Mesendoderm (in vitro differentiated cells): ENCODE data around the gene TMEFF1.

Experiments used
- DNase-seq: peaks from one replicate; pipeline ENCODE4 v3.0.0; 2013
- H2AK5ac ChIP-seq: 2 replicates; pipeline ENCODE4 v1.6.1; 2013; ENCODE audit warnings: low read length, inconsistent platforms
- H2BK120ac ChIP-seq: 2 replicates; pipeline ENCODE4 v1.6.1; 2013; ENCODE audit warnings: low read depth, mild to moderate bottlenecking, low read length, moderate library complexity, mixed read lengths
- H2BK15ac ChIP-seq: replicated peaks from 2 replicates; pipeline ENCODE4 v1.6.1; 2013; ENCODE audit warnings: low read depth, mild to moderate bottlenecking, moderate library complexity
- H2BK5ac ChIP-seq: 2 replicates; pipeline ENCODE4 v1.6.1; 2013; ENCODE audit warnings: low read length, inconsistent platforms
- H3K18ac ChIP-seq: 2 replicates; pipeline ENCODE4 v1.6.1; 2013; ENCODE audit warnings: mild to moderate bottlenecking, low read length, mixed read lengths
- H3K23ac ChIP-seq: one replicate; pipeline ENCODE4 v1.6.1; 2013; ENCODE audit warnings: low read length
- H3K27ac ChIP-seq: 2 replicates; pipeline ENCODE4 v1.5.1; 2013; ENCODE audit warnings: low read depth, mild to moderate bottlenecking, inconsistent platforms, low read length, moderate library complexity
- H3K27me3 ChIP-seq: 2 replicates; pipeline ENCODE4 v1.6.1; 2013; ENCODE audit warnings: low read length, control low read depth, mild to moderate bottlenecking, inconsistent platforms; ENCODE audit not compliant: insufficient read depth, poor library complexity
- H3K36me3 ChIP-seq: 2 replicates; pipeline ENCODE4 v1.6.1; 2013; ENCODE audit warnings: low read length, inconsistent platforms; ENCODE audit not compliant: control insufficient read depth, insufficient read depth
- H3K4ac ChIP-seq: one replicate; pipeline ENCODE4 v1.6.1; 2013; ENCODE audit warnings: low read depth, mild to moderate bottlenecking, low read length, moderate library complexity
- H3K4me1 ChIP-seq: 2 replicates; pipeline ENCODE4 v1.6.1; 2013; ENCODE audit warnings: low read depth, low read length, inconsistent platforms; ENCODE audit not compliant: control insufficient read depth
- H3K4me2 ChIP-seq: 2 replicates; pipeline ENCODE4 v1.6.1; 2013; ENCODE audit warnings: low read length
- H3K4me3 ChIP-seq: 2 replicates; pipeline ENCODE4 v1.5.1; 2013; ENCODE audit warnings: mild to moderate bottlenecking, low read length
- H3K56ac ChIP-seq: one replicate; pipeline ENCODE4 v1.6.1; 2013; ENCODE audit warnings: low read length
- H3K79me1 ChIP-seq: 2 replicates; pipeline ENCODE4 v1.6.1; 2013; ENCODE audit warnings: low read length, inconsistent platforms
- H3K79me2 ChIP-seq: 2 replicates; pipeline ENCODE4 v1.6.1; 2013; ENCODE audit warnings: mild to moderate bottlenecking, low read length; ENCODE audit not compliant: control insufficient read depth, insufficient read depth
- H3K9ac ChIP-seq: 2 replicates; pipeline ENCODE4 v1.6.1; 2013; ENCODE audit warnings: low read length, inconsistent platforms
- H4K5ac ChIP-seq: one replicate; pipeline ENCODE4 v1.6.1; 2013; ENCODE audit warnings: low read length
- H4K8ac ChIP-seq: one replicate; pipeline ENCODE4 v1.6.1; 2013; ENCODE audit warnings: low read depth, mild to moderate bottlenecking, control low read depth, low read length, moderate library complexity
- WGBS: extraction: QIAGEN DNeasy Blood & Tissue Kit; methylation state at CpG from one replicate; pipeline ENCODE4 v1.1.7; 2013; ENCODE audit warnings: low lambda C conversion rate, missing lambda C conversion rate; ENCODE audit not compliant: insufficient coverage; ENCODE audit errors: extremely low coverage; 5-methylcytosine and 5-hydroxymethylcytosine counted together

Gene TMEFF1

GRCh38 chr9:100455470-100455869 is 17.5 kb upstream of the TMEFF1 start:
- Histone ChIP-seq H3K56ac (no peak overlapping the region), H3K23ac (no peak overlapping the region), H2BK15ac (no peak overlapping the region), H2AK5ac (no peak overlapping the region), H3K4ac (no peak overlapping the region), H4K8ac (no peak overlapping the region), H3K36me3 (no peaks in the 10 kb centered on the region), H3K27ac (no peak overlapping the region), H3K18ac (no peak overlapping the region), H4K5ac (no peak overlapping the region), H3K27me3 (no peaks in the 10 kb centered on the region), H3K9ac (no peak overlapping the region), H3K4me1 (no peaks in the 10 kb centered on the region), H2BK5ac (no peak overlapping the region), H3K4me3 (no peak overlapping the region), H3K4me2 (no peak overlapping the region), H3K79me1 (no peaks in the 10 kb centered on the region), H2BK120ac (no peak overlapping the region), H3K79me2 (no peaks in the 10 kb centered on the region)
- no peak for DNase-seq

GRCh38 chr9:100457517-100457916 is 15.4 kb upstream of the TMEFF1 start:
- no peak for DNase-seq
- Histone ChIP-seq H3K56ac (no peak overlapping the region), H2AK5ac (no peak overlapping the region), H3K27me3 (no peaks in the 10 kb centered on the region), H3K4me1 (peaks cover 2% of the 10 kb centered on the region), H3K27ac (no peak overlapping the region), H3K4me3 (no peak overlapping the region), H4K8ac (no peak overlapping the region), H3K9ac (no peak overlapping the region), H3K23ac (no peak overlapping the region), H2BK15ac (no peak overlapping the region), H2BK120ac (no peak overlapping the region), H3K4ac (no peak overlapping the region), H3K18ac (no peak overlapping the region), H3K79me2 (no peaks in the 10 kb centered on the region), H3K79me1 (no peaks in the 10 kb centered on the region), H4K5ac (no peak overlapping the region), H3K36me3 (no peaks in the 10 kb centered on the region), H2BK5ac (no peak overlapping the region), H3K4me2 (no peak overlapping the region)
- no CpG with 5 or more reads among the region's 1 CpG for WGBS

DNA sequence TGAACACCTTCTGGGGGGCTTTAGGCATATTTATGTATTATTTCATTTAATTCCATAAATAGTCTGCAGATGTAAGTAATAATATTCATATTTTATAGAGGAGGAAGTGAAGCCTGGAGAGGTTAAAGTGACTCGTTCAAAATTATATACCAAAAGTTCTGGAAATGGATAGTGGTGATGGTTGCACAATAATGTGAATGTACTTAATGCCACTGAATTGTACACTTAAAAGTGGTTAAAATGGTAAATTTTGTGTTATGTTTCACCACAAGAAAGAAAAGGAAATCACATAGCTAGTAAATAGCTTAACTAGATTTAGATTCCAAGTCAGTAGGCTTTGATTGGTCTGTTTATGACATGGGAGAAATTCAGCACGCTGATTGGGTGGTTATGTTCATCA is 13.0 kb upstream of the TMEFF1 start:
- Histone ChIP-seq H3K9ac (no peak overlapping the region), H3K56ac (no peak overlapping the region), H3K4ac (no peak overlapping the region), H4K5ac (no peak overlapping the region), H3K27ac (no peak overlapping the region), H3K4me1 (peaks cover 4% of the 10 kb centered on the region), H3K27me3 (no peaks in the 10 kb centered on the region), H2AK5ac (no peak overlapping the region), H3K36me3 (no peaks in the 10 kb centered on the region), H2BK120ac (no peak overlapping the region), H3K23ac (no peak overlapping the region), H3K79me1 (no peaks in the 10 kb centered on the region), H3K79me2 (no peaks in the 10 kb centered on the region), H2BK15ac (no peak overlapping the region), H2BK5ac (no peak overlapping the region), H3K4me3 (no peak overlapping the region), H3K18ac (no peak overlapping the region), H3K4me2 (no peak overlapping the region), H4K8ac (no peak overlapping the region)
- WGBS, result no CpG with 5 or more reads among the region's 2 CpGs
- no peak for DNase-seq

DNA sequence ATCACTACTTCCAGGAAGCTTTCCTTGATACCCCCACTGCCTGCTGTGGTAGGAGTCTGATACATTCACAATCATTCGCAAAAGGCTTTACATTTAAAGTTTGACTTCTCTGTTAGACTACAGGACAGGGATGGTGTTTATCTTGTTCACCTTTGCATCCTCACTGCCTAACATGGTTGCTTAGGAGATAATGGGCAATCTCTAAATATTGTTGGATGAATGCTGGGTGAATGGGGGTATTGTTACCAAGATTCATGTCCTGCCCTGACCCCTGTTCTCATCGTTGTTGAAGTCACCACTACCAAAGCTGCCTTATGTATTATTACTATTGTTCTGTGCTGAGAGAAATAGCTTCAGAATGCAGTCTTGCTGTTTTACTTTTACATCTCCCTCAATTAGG is 7.7 kb upstream of the TMEFF1 start:
- Histone ChIP-seq H3K79me2 (no peaks in the 10 kb centered on the region), H2AK5ac (no peak overlapping the region), H3K23ac (no peak overlapping the region), H4K8ac (no peak overlapping the region), H3K4me2 (no peak overlapping the region), H3K27me3 (no peaks in the 10 kb centered on the region), H3K9ac (no peak overlapping the region), H3K27ac (no peak overlapping the region), H4K5ac (no peak overlapping the region), H3K4me1 (peaks cover 6% of the 10 kb centered on the region), H3K18ac (no peak overlapping the region), H2BK120ac (no peak overlapping the region), H3K56ac (no peak overlapping the region), H3K36me3 (no peaks in the 10 kb centered on the region), H3K4me3 (no peak overlapping the region), H2BK15ac (no peak overlapping the region), H3K79me1 (no peaks in the 10 kb centered on the region), H2BK5ac (no peak overlapping the region), H3K4ac (no peak overlapping the region)
- DNase-seq, result no peak
- WGBS, result no CpG with 5 or more reads among the region's 2 CpGs

DNA sequence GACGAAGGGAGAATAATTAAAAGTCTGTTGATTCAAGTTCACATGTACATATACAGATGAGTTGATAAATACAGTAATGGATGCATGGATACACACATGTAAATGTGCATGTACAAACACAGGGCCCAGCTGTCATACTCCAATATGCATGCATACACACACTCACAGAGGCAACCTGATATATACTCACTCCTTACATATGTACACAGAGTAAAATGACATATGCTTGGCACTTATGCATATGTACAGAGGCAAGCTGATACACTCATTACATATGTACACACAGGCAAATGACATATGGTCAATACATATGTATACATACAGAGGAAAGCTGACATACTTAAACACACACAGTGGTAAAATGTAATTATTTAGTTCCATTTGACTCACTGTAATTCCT is 7.2 kb upstream of the TMEFF1 start:
- Histone ChIP-seq H4K5ac (no peak overlapping the region), H3K4ac (no peak overlapping the region), H2BK5ac (no peak overlapping the region), H2BK120ac (no peak overlapping the region), H3K4me2 (no peak overlapping the region), H4K8ac (no peak overlapping the region), H3K36me3 (no peaks in the 10 kb centered on the region), H3K79me2 (no peaks in the 10 kb centered on the region), H3K27ac (no peak overlapping the region), H3K4me3 (no peak overlapping the region), H2AK5ac (no peak overlapping the region), H2BK15ac (no peak overlapping the region), H3K56ac (no peak overlapping the region), H3K23ac (no peak overlapping the region), H3K79me1 (no peaks in the 10 kb centered on the region), H3K18ac (no peak overlapping the region), H3K27me3 (no peaks in the 10 kb centered on the region), H3K9ac (no peak overlapping the region), H3K4me1 (peaks cover 6% of the 10 kb centered on the region)
- DNase-seq, result no peak
- WGBS, result no CpG with 5 or more reads among the region's 1 CpG

- H3K36me3 ChIP-seq, result no peaks in the 10 kb centered on the region
- H2AK5ac ChIP-seq, result no peak overlapping the region
- WGBS, result no CpG with 5 or more reads among the region's 2 CpGs
- H2BK15ac ChIP-seq, result no peak overlapping the region
- H3K23ac ChIP-seq, result no peak overlapping the region
- no peak overlapping the region for H3K4me3 ChIP-seq
- H3K79me2 ChIP-seq, result no peaks in the 10 kb centered on the region
- H3K27me3 ChIP-seq, result no peaks in the 10 kb centered on the region
- H3K79me1 ChIP-seq, result no peaks in the 10 kb centered on the region
- H3K4me2 ChIP-seq, result no peak overlapping the region
- DNase-seq, result no peak
- H3K18ac ChIP-seq, result no peak overlapping the region
- H3K56ac ChIP-seq, result no peak overlapping the region
- no peak overlapping the region for H4K5ac ChIP-seq
- H3K4me1 ChIP-seq, result peaks cover 6% of the 10 kb centered on the region
- H3K4ac ChIP-seq, result no peak overlapping the region
- no peak overlapping the region for H2BK5ac ChIP-seq
- H4K8ac ChIP-seq, result no peak overlapping the region
- no peak overlapping the region for H3K9ac ChIP-seq
- H2BK120ac ChIP-seq, result no peak overlapping the region
- H3K27ac ChIP-seq, result no peak overlapping the region
Observed at GRCh38 chr9:100466171-100466828, 6.6 kb upstream of the TMEFF1 start.
